Tibial artery (tissue), 4 donors: Measurements from ENCODE around the gene RAB3C.
"Not testable (repeated sequence)": the region's sequence is repeated elsewhere in the genome, so short reads cannot be mapped to it uniquely, and the experiment has no call there.

ENCODE experiments used
- DNase-seq, 2 donors: peaks; one replicate each; pipeline ENCODE4 v3.0.0-alpha.2; 2019
- H3K27ac ChIP-seq, 2 donors: fragments of 200-600 bp; sonication (generic) in 1 of 2; 1 replicate in 1 of 2; 2 replicates in 1 of 2; pipeline ENCODE4 v1.5.1; 2018 to 2019; ENCODE audit warnings: mild to moderate bottlenecking in 1 of 2
- H3K27me3 ChIP-seq, 2 donors: fragments of 200-600 bp; sonication (generic) in 1 of 2; one replicate each; pipeline versions ENCODE4 v1.5.1 to v1.6.0; 2016 to 2019
- H3K36me3 ChIP-seq, 3 donors: fragments of 200-600 bp; sonication (generic) in 2 of 3; one replicate each; pipeline ENCODE4 v1.5.1; 2016 to 2019; ENCODE audit warnings: mild to moderate bottlenecking in 2 of 3
- H3K4me1 ChIP-seq, 4 donors: fragments of 200-600 bp; sonication (generic) in 2 of 4; 1 replicate in 3 of 4; 2 replicates in 1 of 4; pipeline ENCODE4 v1.5.1; 2016 to 2019
- H3K4me3 ChIP-seq, 2 donors: fragments of 200-600 bp; sonication (generic) in 1 of 2; 1 replicate in 1 of 2; 2 replicates in 1 of 2; pipeline ENCODE4 v1.5.1; 2018 to 2019; ENCODE audit warnings: mild to moderate bottlenecking in 2 of 2
- H3K9me3 ChIP-seq, 3 donors: fragments of 200-600 bp; sonication (generic) in 1 of 3; one replicate each; pipeline ENCODE4 v1.5.1; 2016 to 2019
- intact Hi-C: fragments of 100-400 bp; cut with DNase I; formaldehyde crosslinking; loops from one replicate; pipeline ENCODE4 v1.15.0; 2023; ENCODE audit warnings: low total_unique reads
- TF ChIP-seq, protein P1 (sequence below), 2 experiments: fragments of 200-600 bp in 1 of 2; fragments of 450-650 bp in 1 of 2; IDR thresholded peaks; one replicate each; pipeline ENCODE4 v1.5.1; 2017 to 2019; ENCODE audit warnings: antibody characterized with exemption in 2 of 2, mild to moderate bottlenecking in 1 of 2, moderate library complexity in 1 of 2

Gene RAB3C

GRCh38 chr5:58687079-58687478, 104.2 kb downstream of the RAB3C start:
- no peaks in the 10 kb centered on the region for H3K27me3 ChIP-seq
- no peaks in the 10 kb centered on the region for H3K9me3 ChIP-seq
- intact Hi-C loops: no loop called here
- H3K27ac ChIP-seq: no peak overlapping the region
- H3K36me3 ChIP-seq: no peaks in the 10 kb centered on the region
- H3K4me1 ChIP-seq: peaks cover 0 to 10% (median 0%) of the 10 kb centered on the region in 4 donors
- no peak for DNase-seq
- no peak overlapping the region for H3K4me3 ChIP-seq
- TF ChIP-seq, protein P1, sequence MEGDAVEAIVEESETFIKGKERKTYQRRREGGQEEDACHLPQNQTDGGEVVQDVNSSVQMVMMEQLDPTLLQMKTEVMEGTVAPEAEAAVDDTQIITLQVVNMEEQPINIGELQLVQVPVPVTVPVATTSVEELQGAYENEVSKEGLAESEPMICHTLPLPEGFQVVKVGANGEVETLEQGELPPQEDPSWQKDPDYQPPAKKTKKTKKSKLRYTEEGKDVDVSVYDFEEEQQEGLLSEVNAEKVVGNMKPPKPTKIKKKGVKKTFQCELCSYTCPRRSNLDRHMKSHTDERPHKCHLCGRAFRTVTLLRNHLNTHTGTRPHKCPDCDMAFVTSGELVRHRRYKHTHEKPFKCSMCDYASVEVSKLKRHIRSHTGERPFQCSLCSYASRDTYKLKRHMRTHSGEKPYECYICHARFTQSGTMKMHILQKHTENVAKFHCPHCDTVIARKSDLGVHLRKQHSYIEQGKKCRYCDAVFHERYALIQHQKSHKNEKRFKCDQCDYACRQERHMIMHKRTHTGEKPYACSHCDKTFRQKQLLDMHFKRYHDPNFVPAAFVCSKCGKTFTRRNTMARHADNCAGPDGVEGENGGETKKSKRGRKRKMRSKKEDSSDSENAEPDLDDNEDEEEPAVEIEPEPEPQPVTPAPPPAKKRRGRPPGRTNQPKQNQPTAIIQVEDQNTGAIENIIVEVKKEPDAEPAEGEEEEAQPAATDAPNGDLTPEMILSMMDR (IDR thresholded peaks at IDR 0.05): no peak

DNA sequence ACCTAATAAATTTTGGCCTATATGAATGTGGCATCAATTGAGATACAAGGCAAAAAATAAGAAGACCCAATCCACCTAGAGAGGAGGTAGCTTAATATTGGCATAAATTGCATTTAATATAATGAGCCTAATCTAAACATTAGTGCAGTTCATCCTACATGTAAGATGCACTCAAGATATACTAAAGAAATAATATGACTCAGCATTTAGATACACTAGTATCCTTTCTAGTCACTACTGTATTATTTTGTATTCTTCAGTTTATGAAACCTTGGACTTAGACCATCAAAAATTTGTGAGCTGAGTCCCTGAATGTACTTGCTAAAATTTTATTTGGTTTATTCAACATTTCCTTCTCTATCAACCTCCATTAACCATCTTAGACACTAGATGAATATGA, 104.7 kb downstream of the RAB3C start:
- Histone ChIP-seq H3K9me3 (no peaks in the 10 kb centered on the region), H3K4me1 (peaks cover 0 to 10% (median 0%) of the 10 kb centered on the region in 4 donors), H3K4me3 (no peak overlapping the region), H3K27me3 (no peaks in the 10 kb centered on the region), H3K36me3 (no peaks in the 10 kb centered on the region), H3K27ac (no peak overlapping the region)
- intact Hi-C loops: no loop called here
- no peak for DNase-seq
- TF ChIP-seq, protein P1 (IDR thresholded peaks at IDR 0.05): no peak

- H3K36me3 ChIP-seq, H3K27me3 ChIP-seq, DNase-seq, H3K4me1 ChIP-seq, H3K27ac ChIP-seq, H3K4me3 ChIP-seq, intact Hi-C loops: not testable (repeated sequence)
- peaks cover 0 to 18% (median 14%) of the 10 kb centered on the region in 3 donors for H3K9me3 ChIP-seq
Observed at GRCh38 chr5:58699088-58699761, 116.3 kb downstream of the RAB3C start.

DNA sequence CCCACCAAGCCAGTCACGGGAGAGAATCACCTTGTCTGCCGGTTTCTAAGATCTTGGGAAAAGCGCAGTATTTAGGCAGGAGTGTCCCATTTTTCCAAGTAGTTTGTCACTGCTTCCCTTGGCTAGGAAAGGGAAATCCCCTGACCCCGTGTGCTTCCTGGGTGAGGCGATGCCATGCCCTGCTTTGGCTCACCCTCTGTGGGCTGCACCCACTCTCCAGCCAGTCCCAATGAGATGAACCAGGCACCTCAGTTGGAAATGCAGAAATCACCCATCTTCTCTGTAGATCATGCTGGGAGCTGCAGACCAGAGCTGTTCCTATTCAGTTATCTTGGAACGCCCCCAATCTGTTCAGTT, 116.9 kb downstream of the RAB3C start:
- intact Hi-C loops: no loop called here
- Histone ChIP-seq H3K4me1 (no peaks in the 10 kb centered on the region), H3K4me3 (no peak overlapping the region), H3K9me3 (peaks cover 0 to 17% (median 14%) of the 10 kb centered on the region in 3 donors), H3K27ac (no peak overlapping the region), H3K27me3 (no peaks in the 10 kb centered on the region), H3K36me3 (no peaks in the 10 kb centered on the region)
- TF ChIP-seq, protein P1 (IDR thresholded peaks at IDR 0.05): no peak
- no peak for DNase-seq

DNA sequence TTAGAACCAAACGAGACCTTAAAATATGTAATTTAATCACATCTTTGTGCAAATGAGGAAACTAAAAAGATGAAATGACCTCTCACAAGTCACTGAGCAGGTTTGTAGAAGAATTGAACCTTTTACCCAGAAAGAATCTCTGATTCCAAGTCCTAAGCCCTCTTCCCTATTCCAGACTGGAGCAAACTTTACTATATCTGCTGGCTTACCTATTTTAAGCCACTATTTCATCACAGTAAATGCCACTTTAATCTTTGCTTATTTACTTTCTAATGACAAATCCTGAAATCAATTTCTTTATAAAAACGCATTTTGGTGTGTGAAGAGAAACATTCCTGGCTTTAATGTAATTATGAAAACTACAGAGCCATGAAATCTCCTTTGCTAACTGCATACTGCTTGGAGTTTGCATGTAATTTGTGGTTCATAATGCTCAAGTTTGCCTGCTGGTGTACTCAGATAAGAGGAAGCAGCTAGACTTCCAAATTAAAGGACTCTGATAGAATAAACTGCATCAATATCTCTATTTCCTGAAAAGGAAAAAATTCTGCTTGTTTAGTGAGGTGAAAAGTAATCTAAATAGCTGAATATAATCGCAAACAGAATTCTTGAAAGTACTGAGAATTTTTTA, 121.2 kb downstream of the RAB3C start:
- Histone ChIP-seq H3K27me3 (no peaks in the 10 kb centered on the region), H3K4me1 (no peaks in the 10 kb centered on the region), H3K9me3 (no peaks in the 10 kb centered on the region), H3K27ac (no peak overlapping the region), H3K4me3 (no peak overlapping the region), H3K36me3 (no peaks in the 10 kb centered on the region)
- intact Hi-C loops: no loop called here
- DNase-seq: no peak
- TF ChIP-seq, protein P1 (IDR thresholded peaks at IDR 0.05): no peak

- no peak overlapping the region for H3K4me3 ChIP-seq
- intact Hi-C loops: no loop called here
- no peaks in the 10 kb centered on the region for H3K36me3 ChIP-seq
- no peak for DNase-seq
- no peaks in the 10 kb centered on the region for H3K9me3 ChIP-seq
- TF ChIP-seq, protein P1 (IDR thresholded peaks at IDR 0.05): no peak
- no peaks in the 10 kb centered on the region for H3K27me3 ChIP-seq
- H3K27ac ChIP-seq: no peak overlapping the region
- no peaks in the 10 kb centered on the region for H3K4me1 ChIP-seq
Observed at GRCh38 chr5:58706736-58707135, 123.9 kb downstream of the RAB3C start.
